Neutrophil (primary cell): Measurements from ENCODE around the gene CDKN2A.

Source experiments
- H3K27ac ChIP-seq: fragments of 200-600 bp; sonication (generic); 2 replicates; pipeline ENCODE4 v1.5.1; 2016; ENCODE audit warnings: mild to moderate bottlenecking, moderate library complexity
- H3K27me3 ChIP-seq: fragments of 200-600 bp; sonication (generic); 2 replicates; pipeline ENCODE4 v1.6.0; 2016; ENCODE audit warnings: mild to moderate bottlenecking
- H3K36me3 ChIP-seq: fragments of 200-600 bp; sonication (generic); 2 replicates; pipeline ENCODE4 v1.5.1; 2017
- H3K4me1 ChIP-seq, 2 experiments: fragments of 200-600 bp in 1 of 2; sonication (generic) in 1 of 2; 1 replicate in 1 of 2; 2 replicates in 1 of 2; pipeline versions ENCODE4 v1.5.1 to v1.6.1; 2013 to 2016; ENCODE audit warnings: low read depth in 1 of 2, low read length in 1 of 2, mild to moderate bottlenecking in 1 of 2, moderate library complexity in 1 of 2; ENCODE audit not compliant: control insufficient read depth in 1 of 2, insufficient read depth in 1 of 2
- H3K4me3 ChIP-seq, 2 experiments: fragments of 200-600 bp in 1 of 2; sonication (generic) in 1 of 2; 1 replicate in 1 of 2; 2 replicates in 1 of 2; pipeline ENCODE4 v1.5.1; 2013 to 2016; ENCODE audit warnings: low read depth in 1 of 2, low read length in 1 of 2, mild to moderate bottlenecking in 1 of 2, moderate library complexity in 1 of 2
- H3K9me3 ChIP-seq: fragments of 200-600 bp; sonication (generic); 2 replicates; pipeline ENCODE4 v1.5.1; 2016
- CTCF ChIP-seq: fragments of 200-600 bp; sonication (generic); IDR thresholded peaks from 2 replicates; pipeline ENCODE4 v1.5.1; 2016; ENCODE audit warnings: antibody characterized with exemption

CDKN2A gene

DNA sequence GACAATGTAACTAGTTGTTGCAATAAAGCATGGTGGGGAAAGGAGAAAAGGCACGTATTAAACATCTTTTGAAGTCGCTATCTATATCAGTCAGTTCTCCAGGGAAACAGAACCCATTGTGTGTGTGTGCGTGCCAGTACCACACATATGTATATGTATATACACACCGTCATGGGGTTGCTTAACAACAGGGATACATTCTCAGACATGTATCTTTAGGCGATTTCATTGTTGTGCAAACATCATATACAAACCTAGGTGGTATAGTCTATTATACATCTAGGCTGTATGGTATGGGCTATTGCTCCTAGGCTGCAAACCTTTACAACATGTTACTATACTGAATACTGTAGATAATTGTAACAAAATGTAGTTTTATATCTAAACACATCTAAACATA, 2.7 kb upstream of the CDKN2A start:
- Histone ChIP-seq H3K36me3 (no peaks in the 10 kb centered on the region), H3K4me3 (no peak overlapping the region)

GRCh38 chr9:21996438-21996837, 2.2 kb upstream of the CDKN2A start:
- H3K4me3 ChIP-seq, result no peak overlapping the region
- peaks cover 22 to 25% of the 10 kb centered on the region in 2 experiments for H3K4me1 ChIP-seq
- H3K27ac ChIP-seq, result no peak overlapping the region
- no peaks in the 10 kb centered on the region for H3K36me3 ChIP-seq
- H3K27me3 ChIP-seq, result peaks cover 95% of the 10 kb centered on the region
- H3K9me3 ChIP-seq, result no peaks in the 10 kb centered on the region
- TF ChIP-seq CTCF, result no peak

More for the DNA sequence above, 2.7 kb upstream of the CDKN2A start:
- Histone ChIP-seq H3K27me3 (peaks cover 95% of the 10 kb centered on the region), H3K9me3 (no peaks in the 10 kb centered on the region), H3K27ac (no peak overlapping the region), H3K4me1 (peaks cover 22 to 25% of the 10 kb centered on the region in 2 experiments)
- no peak for TF ChIP-seq CTCF

- Histone ChIP-seq H3K36me3 (no peaks in the 10 kb centered on the region), H3K9me3 (no peaks in the 10 kb centered on the region), H3K27me3 (peaks cover 95% of the 10 kb centered on the region), H3K27ac (peak overlapping the region; percentile 70), H3K4me1 (peaks cover 22 to 25% of the 10 kb centered on the region in 2 experiments), H3K4me3 (peak overlapping the region; percentile 71 to 79)
- TF ChIP-seq CTCF, result no peak
These were observed 1.6 kb upstream of the CDKN2A start for GRCh38 chr9:21995666-21996398.

DNA sequence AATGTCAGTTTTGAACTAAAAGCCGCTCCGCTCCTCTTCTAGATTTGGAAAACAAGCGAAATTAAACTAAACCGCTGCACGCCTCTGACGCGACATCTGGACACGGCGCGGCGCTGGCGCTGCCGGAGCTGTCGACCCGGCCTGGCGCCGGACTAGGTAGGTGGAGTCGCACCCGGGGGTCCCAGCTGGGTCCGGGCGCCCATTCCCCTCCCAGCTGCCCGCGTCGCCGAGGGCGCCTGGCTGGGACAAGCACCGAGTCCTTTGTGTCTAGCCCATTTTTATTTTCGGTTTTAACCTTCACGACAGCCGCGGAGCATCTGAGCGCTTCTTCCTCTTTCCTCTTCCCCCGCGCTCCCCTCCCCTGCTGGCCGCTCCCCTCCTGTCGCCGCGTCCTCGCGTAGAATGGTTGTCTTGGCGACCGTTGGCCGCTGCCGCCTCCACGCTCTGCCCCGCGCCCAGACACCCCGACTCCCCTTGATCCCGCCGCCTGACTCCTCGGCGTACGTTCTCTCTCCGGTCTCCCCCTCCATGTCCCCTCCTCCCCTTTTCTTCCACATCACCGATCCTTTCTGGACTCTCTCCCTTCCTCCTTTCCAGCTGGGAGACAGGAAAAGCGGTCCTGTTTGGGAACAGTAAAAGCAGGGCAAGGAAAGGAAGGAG, 944 bp upstream of the CDKN2A start:
- Histone ChIP-seq H3K27me3 (peaks cover 95% of the 10 kb centered on the region), H3K27ac (peak overlapping the region; percentile 70), H3K4me3 (peak overlapping the region; percentile 71 to 79)

DNA sequence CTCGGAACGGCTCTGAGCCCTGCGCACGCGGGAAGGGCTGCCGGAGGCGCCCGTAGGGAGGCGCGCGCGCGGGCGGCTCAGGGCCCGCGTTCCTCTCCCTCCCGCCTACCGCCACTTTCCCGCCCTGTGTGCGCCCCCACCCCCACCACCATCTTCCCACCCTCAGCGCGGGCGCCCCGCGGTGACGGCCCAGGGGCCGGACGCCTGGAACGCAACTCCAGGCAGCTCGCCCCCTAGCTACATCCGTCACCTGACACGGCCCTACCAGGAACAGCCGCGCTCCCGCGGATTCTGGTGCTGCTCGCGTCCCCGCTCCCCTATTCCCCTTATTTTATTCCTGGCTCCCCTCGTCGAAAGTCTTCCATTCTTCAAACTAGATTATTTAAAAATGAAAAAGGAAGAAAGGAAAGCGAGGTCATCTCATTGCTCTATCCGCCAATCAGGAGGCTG, 389 bp upstream of the CDKN2A start, which contains the start of gene CDKN2B-AS1:
Gene CDKN2B-AS1 (plus strand): TSS at position 236 of the 450 bp plus-strand sequence.
- TF ChIP-seq CTCF, result no peak
- H3K27ac ChIP-seq, result peak within 1 kb of the TSS; percentile 70
- H3K4me1 ChIP-seq, result peaks cover 22 to 30% of the 10 kb centered on the region in 2 experiments
- peak within 1 kb of the TSS; percentile 71 to 79 for H3K4me3 ChIP-seq
- peaks cover 95% of the 10 kb centered on the region for H3K27me3 ChIP-seq
- H3K9me3 ChIP-seq, result no peaks in the 10 kb centered on the region
- no peaks in the 10 kb centered on the region for H3K36me3 ChIP-seq

More for the DNA sequence above, 944 bp upstream of the CDKN2A start:
- peaks cover 22 to 26% of the 10 kb centered on the region in 2 experiments for H3K4me1 ChIP-seq
- H3K9me3 ChIP-seq, result no peaks in the 10 kb centered on the region
- no peaks in the 10 kb centered on the region for H3K36me3 ChIP-seq
- no peak for TF ChIP-seq CTCF
